A549 (cell line): ENCODE measurements around the gene LYZL2. TPM values are rescaled to one million over a fixed set of nuclear protein-coding genes. Genes with fewer than 3 reads are reported as not detected.
A peak's percentile ranks its signal among the peaks of the same experiment; 100 is the strongest.

Experiments used
- ATAC-seq, 2 experiments: fragments of 200-7000 bp in 1 of 2; fragments of >200 bp in 1 of 2; cut with Nextera tagmentation in 1 of 2; cut with Tn5 transposase in 1 of 2; 3 replicates each; pipeline versions ENCODE4 v1.8.0 to v1.9.1; 2018 to 2020; ENCODE audit warnings: mild to moderate bottlenecking in 1 of 2, moderate library complexity in 1 of 2
- CTCF ChIA-PET: fragments of 300-600 bp; sonication (Branson Sonifier 250); formaldehyde crosslinking; extraction: SDS; loops from one replicate; lab custom pipeline; 2021; ENCODE audit warnings: antibody characterized with exemption, inconsistent platforms; lab: Yijun Ruan, JAX
- POLR2A ChIA-PET: fragments of 350-600 bp; formaldehyde crosslinking; extraction: SDS; loops from one replicate; lab custom pipeline; 2021; ENCODE audit warnings: antibody characterized with exemption, inconsistent platforms; lab: Yijun Ruan, JAX
- DNase-seq, 2 experiments: peaks; one replicate each; pipeline versions ENCODE4 v3.0.0 to v3.0.0-alpha.2; 2011 to 2016; ENCODE audit warnings: low read depth in 1 of 2, low spot score in 1 of 2
- FAIRE-seq: peaks from 2 replicates; lab custom pipeline; 2011; peaks lifted over from hg19 to GRCh38; lab: Jason Lieb, UNC
- H3K27ac ChIP-seq, 2 experiments: fragments of >200 bp; sonication (Bioruptor Twin); formaldehyde crosslinking; 3 replicates each; pipeline ENCODE4 v1.5.1; 2016 to 2017
- H3K4me1 ChIP-seq: fragments of >200 bp; sonication (Bioruptor Twin); formaldehyde crosslinking; 3 replicates; pipeline ENCODE4 v1.6.1; 2016
- H3K4me2 ChIP-seq: fragments of >200 bp; sonication (Bioruptor Twin); formaldehyde crosslinking; 3 replicates; pipeline ENCODE4 v1.6.1; 2016
- H3K4me3 ChIP-seq: fragments of >200 bp; sonication (Bioruptor Twin); formaldehyde crosslinking; 3 replicates; pipeline ENCODE4 v1.5.1; 2016
- H3K9me3 ChIP-seq: fragments of >200 bp; sonication (Bioruptor Twin); formaldehyde crosslinking; 3 replicates; pipeline ENCODE4 v1.6.1; 2016
- CBX2 ChIP-seq: fragments of 200-600 bp; sonication (generic); IDR thresholded peaks from 2 replicates; pipeline ENCODE4 v1.6.1; 2016; ENCODE audit warnings: low read depth, mild to moderate bottlenecking, borderline replicate concordance
- CBX8 ChIP-seq: fragments of 200-600 bp; sonication (generic); IDR thresholded peaks from 2 replicates; pipeline ENCODE4 v1.6.1; 2016
- CHD2 ChIP-seq: fragments of 150-350 bp; IDR thresholded peaks from 2 replicates; pipeline ENCODE4 v1.6.1; 2014; ENCODE audit warnings: low read length; ENCODE audit not compliant: partially characterized antibody
- CHD4 ChIP-seq: fragments of 200-600 bp; sonication (generic); IDR thresholded peaks from 2 replicates; pipeline ENCODE4 v1.6.1; 2016; ENCODE audit warnings: antibody characterized with exemption, mild to moderate bottlenecking, borderline replicate concordance
- CTCF ChIP-seq: fragments of >200 bp; sonication (Bioruptor Twin); formaldehyde crosslinking; IDR thresholded peaks from 3 replicates; pipeline ENCODE4 v1.5.1; 2016
- E2F6 ChIP-seq: IDR thresholded peaks from 2 replicates; pipeline ENCODE4 v1.6.1; 2012; ENCODE audit warnings: low read depth, borderline replicate concordance
- EHF ChIP-seq: fragments of 250-450 bp; sonication (Bioruptor Pico); IDR thresholded peaks from 2 replicates; pipeline ENCODE4 v1.5.0; 2020; ENCODE audit warnings: mild to moderate bottlenecking
- ELK1 ChIP-seq: fragments of 150-350 bp; IDR thresholded peaks from 2 replicates; pipeline ENCODE4 v1.6.1; 2014; ENCODE audit warnings: low read depth, mild to moderate bottlenecking, low read length
- ESRRA ChIP-seq: fragments of 150-350 bp; IDR thresholded peaks from 2 replicates; pipeline ENCODE4 v1.6.1; 2014; ENCODE audit warnings: mild to moderate bottlenecking, low read length, borderline replicate concordance
- HES2 ChIP-seq: fragments of >200 bp; sonication (Bioruptor Twin); formaldehyde crosslinking; IDR thresholded peaks from 2 replicates; pipeline ENCODE4 v1.6.1; 2016
- HOXA7 ChIP-seq: fragments of 250-450 bp; sonication (Bioruptor Pico); IDR thresholded peaks from 2 replicates; pipeline ENCODE4 v1.5.0; 2020; ENCODE audit warnings: mild to moderate bottlenecking, moderate library complexity
- JUNB ChIP-seq: fragments of >200 bp; sonication (Bioruptor Twin); formaldehyde crosslinking; IDR thresholded peaks from 2 replicates; pipeline ENCODE4 v1.6.1; 2016
- MAX ChIP-seq: IDR thresholded peaks from 2 replicates; pipeline ENCODE4 v1.6.1; 2012
- NR3C1 ChIP-seq: fragments of >200 bp; sonication (Bioruptor Twin); formaldehyde crosslinking; IDR thresholded peaks from 3 replicates; pipeline ENCODE4 v1.6.1; 2017
- POLR2AphosphoS2 ChIP-seq: conservative IDR thresholded peaks from 2 replicates; pipeline ENCODE4 v1.6.1; 2012; ENCODE audit warnings: low read length, improper control_type of control experiment, inconsistent platforms
- RAD21 ChIP-seq, 2 experiments: fragments of >200 bp in 1 of 2; sonication (Bioruptor Twin) in 1 of 2; formaldehyde crosslinking in 1 of 2; IDR thresholded peaks in 1 of 2; conservative IDR thresholded peaks in 1 of 2; 2 replicates in 1 of 2; 3 replicates in 1 of 2; pipeline ENCODE4 v1.6.1; 2012 to 2018; ENCODE audit warnings: inconsistent platforms in 1 of 2
- RARB ChIP-seq: fragments of 250-450 bp; sonication (Bioruptor Pico); IDR thresholded peaks from 2 replicates; pipeline ENCODE4 v1.8.0; 2021; ENCODE audit warnings: mild to moderate bottlenecking, moderate library complexity
- RCOR1 ChIP-seq: fragments of 150-350 bp; IDR thresholded peaks from 2 replicates; pipeline ENCODE4 v1.6.1; 2014; ENCODE audit warnings: antibody characterized with exemption, low read length, low read depth
- RFX5 ChIP-seq: fragments of 450-650 bp; IDR thresholded peaks from 2 replicates; pipeline ENCODE4 v1.7.1; 2014; ENCODE audit warnings: antibody characterized with exemption, mild to moderate bottlenecking, moderate library complexity
- SMC3 ChIP-seq: fragments of >200 bp; sonication (Bioruptor Twin); formaldehyde crosslinking; IDR thresholded peaks from 3 replicates; pipeline ENCODE4 v1.6.1; 2018; ENCODE audit warnings: inconsistent platforms
- SREBF2 ChIP-seq: fragments of 450-650 bp; IDR thresholded peaks from 2 replicates; pipeline ENCODE4 v1.6.1; 2014; ENCODE audit warnings: mild to moderate bottlenecking, moderate library complexity
- TP53 ChIP-seq: fragments of 250-450 bp; sonication (Bioruptor Pico); IDR thresholded peaks from 2 replicates; pipeline ENCODE4 v1.5.0; 2021; ENCODE audit warnings: mild to moderate bottlenecking, moderate library complexity
- USF2 ChIP-seq: fragments of 450-650 bp; IDR thresholded peaks from 2 replicates; pipeline ENCODE4 v1.6.1; 2014; ENCODE audit warnings: antibody characterized with exemption
- WGBS: methylation state at CpG from one replicate; pipeline ENCODE4 v1.1.6; 2017; ENCODE audit errors: missing lambda C conversion rate; 5-methylcytosine and 5-hydroxymethylcytosine counted together
- polyA plus RNA-seq, 4 experiments: library from polyadenylated mRNA; depleted of rRNA in 3 of 4; stranded (reverse); fragments of >200 nt; fragmentation: RNase III in 1 of 4; extraction: RNeasy Plus Mini Kit Qiagen cat#74134 plus additional on column Dnase treatment in 1 of 4; gene quantifications; 2 replicates in 3 of 4; 3 replicates in 1 of 4; pipeline ENCODE4 v1.2.3, GENCODE V29; 2011 to 2017

LYZL2 gene
- polyA plus RNA-seq, 2 of the 4 experiments (the other 2 are of a cell fraction), result not detected

- FAIRE-seq, result no peak
- peaks cover 37% of the 10 kb centered on the region for H3K4me1 ChIP-seq
- peak overlapping the region; percentile 72 to 88; a peak in 5 of 6 replicates for H3K27ac ChIP-seq
- H3K4me2 ChIP-seq, result no peak overlapping the region
- peak; percentile 64 to 72 for DNase-seq
- H3K4me3 ChIP-seq, result no peak overlapping the region
- ATAC-seq, result peak; percentile 57 to 68; a peak in 3 of 6 replicates
- H3K9me3 ChIP-seq, result no peaks in the 10 kb centered on the region
- WGBS, result 34% methylated on average over 3 of the region's 3 CpGs
- CTCF ChIA-PET, result interaction anchor here (0.6 to 14.8 kb wide), 36 partner anchors 8 to 222 kb away, joined by 3 to 216 read pairs (median 5); no protein-coding TSS in a partner anchor
- TF ChIP-seq CBX2, result no peak
- TF ChIP-seq CTCF, result peak; percentile 82
- no peak for TF ChIP-seq MAX
- TF ChIP-seq RAD21 (conservative IDR thresholded peaks at IDR 0.05 in 1 of 2, IDR thresholded peaks at IDR 0.05 in 1 of 2), result peak; percentile 62 to 68
- TF ChIP-seq SMC3, result peak; percentile 48; the same call in 2 of the 3 replicates
- TF ChIP-seq, all 56 proteins: peak for 3
- POLR2A ChIA-PET, result interaction anchor here (0.7 to 1.4 kb wide), 2 partner anchors 148 to 868 kb away, joined by 4 to 7 read pairs; partner anchors contain the start of gene MAP3K8
These were observed 47.7 kb downstream of the LYZL2 start for GRCh38 chr10:30581779-30582380.

GRCh38 chr10:30580676-30581075 is 48.9 kb downstream of the LYZL2 start:
- Histone ChIP-seq H3K27ac (peak overlapping the region in 1 of 2 experiments; percentile 88; a peak in 3 of 6 replicates), H3K4me3 (no peak overlapping the region), H3K9me3 (no peaks in the 10 kb centered on the region), H3K4me2 (no peak overlapping the region), H3K4me1 (peaks cover 37% of the 10 kb centered on the region)
- WGBS, result 87% methylated on average over 5 of the region's 5 CpGs
- CTCF ChIA-PET, result interaction anchor here (0.6 to 14.8 kb wide), 21 partner anchors 12 to 187 kb away, joined by 3 to 216 read pairs (median 7); no protein-coding TSS in a partner anchor
- no peak for ATAC-seq
- DNase-seq, result no peak
- FAIRE-seq, result no peak
- POLR2A ChIA-PET, result interaction anchor here (0.6 kb wide), 1 partner anchor 188 kb away, joined by 3 read pairs; no protein-coding TSS in a partner anchor
- TF ChIP-seq ESRRA, result no peak
- TF ChIP-seq SREBF2, result no peak
- TF ChIP-seq CBX2, result no peak
- no peak for TF ChIP-seq RARB (CRISPR knock-in tag)
- TF ChIP-seq HES2, result no peak
- TF ChIP-seq CBX8, result no peak
- TF ChIP-seq POLR2AphosphoS2, result no peak
- no peak for TF ChIP-seq EHF (CRISPR knock-in tag)
- TF ChIP-seq USF2, result no peak
- TF ChIP-seq CHD2, result no peak
- TF ChIP-seq CHD4, result no peak
- TF ChIP-seq TP53 (CRISPR knock-in tag), result no peak
- no peak for TF ChIP-seq JUNB
- no peak for TF ChIP-seq RFX5

GRCh38 chr10:30580241-30580640 is 49.3 kb downstream of the LYZL2 start:
- no peak for TF ChIP-seq RCOR1
- no peak for TF ChIP-seq ELK1
- no peak for TF ChIP-seq E2F6
- no peak for TF ChIP-seq NR3C1
- TF ChIP-seq RARB (CRISPR knock-in tag), result no peak
- TF ChIP-seq HOXA7 (CRISPR knock-in tag), result no peak
- peak overlapping the region; percentile 4 to 88; a peak in 4 of 6 replicates for H3K27ac ChIP-seq
- H3K4me2 ChIP-seq, result no peak overlapping the region
- ChIA-PET CTCF (interaction anchor here (0.8 to 14.8 kb wide), 8 partner anchors 12 to 187 kb away, joined by 3 to 216 read pairs (median 19); no protein-coding TSS in a partner anchor), POLR2A (interaction anchor here (0.6 kb wide), 1 partner anchor 187 kb away, joined by 3 read pairs; no protein-coding TSS in a partner anchor)
- no peaks in the 10 kb centered on the region for H3K9me3 ChIP-seq
- DNase-seq (no peak), FAIRE-seq (no peak), ATAC-seq (no peak)
- WGBS, result 85% methylated on average over 7 of the region's 7 CpGs
- no peak overlapping the region for H3K4me3 ChIP-seq
- H3K4me1 ChIP-seq, result peaks cover 37% of the 10 kb centered on the region
